ENCODE data around the gene FBXO27. TPM values are rescaled to one million over a fixed set of nuclear protein-coding genes. Genes with fewer than 3 reads are reported as not detected.

FBXO27 gene
- total RNA-seq, 1 donor from 2014 or later, result 20.9 TPM

DNA sequence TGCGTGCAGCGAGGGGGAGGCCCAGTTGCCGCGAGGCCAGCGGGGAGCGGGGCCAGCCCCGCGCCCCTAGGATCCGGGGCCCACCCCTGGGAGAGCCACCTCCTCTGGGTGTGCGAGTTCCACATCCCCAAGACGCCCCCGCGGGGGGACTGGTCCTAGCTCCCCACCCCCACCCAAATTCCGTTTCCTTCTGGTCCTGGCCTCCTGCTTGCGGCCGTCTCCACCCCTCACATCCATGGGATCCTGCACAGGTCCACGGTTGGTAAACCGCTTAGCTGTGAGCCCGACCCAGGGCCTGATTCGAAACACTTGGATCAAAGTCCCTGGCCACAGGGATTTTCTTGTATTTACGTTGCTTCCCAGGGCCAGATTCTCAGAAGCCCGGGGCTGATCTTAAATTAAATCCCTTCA, 56.5 kb downstream of the FBXO27 start:
- peaks cover 61% of the 10 kb centered on the region for H3K27me3 ChIP-seq (ENCODE audit: low read depth)
- no peaks in the 10 kb centered on the region for H3K36me3 ChIP-seq
- H3K4me3 ChIP-seq, result peak overlapping the region; percentile 76
- intact Hi-C loops (cut with micrococcal nuclease), result no loop called here
- DNase-seq, result no peak
- peaks cover 30% of the 10 kb centered on the region for H3K4me1 ChIP-seq
- H3K9me3 ChIP-seq (replicated peaks), result peaks cover 9% of the 10 kb centered on the region
- TF ChIP-seq, protein P1, sequence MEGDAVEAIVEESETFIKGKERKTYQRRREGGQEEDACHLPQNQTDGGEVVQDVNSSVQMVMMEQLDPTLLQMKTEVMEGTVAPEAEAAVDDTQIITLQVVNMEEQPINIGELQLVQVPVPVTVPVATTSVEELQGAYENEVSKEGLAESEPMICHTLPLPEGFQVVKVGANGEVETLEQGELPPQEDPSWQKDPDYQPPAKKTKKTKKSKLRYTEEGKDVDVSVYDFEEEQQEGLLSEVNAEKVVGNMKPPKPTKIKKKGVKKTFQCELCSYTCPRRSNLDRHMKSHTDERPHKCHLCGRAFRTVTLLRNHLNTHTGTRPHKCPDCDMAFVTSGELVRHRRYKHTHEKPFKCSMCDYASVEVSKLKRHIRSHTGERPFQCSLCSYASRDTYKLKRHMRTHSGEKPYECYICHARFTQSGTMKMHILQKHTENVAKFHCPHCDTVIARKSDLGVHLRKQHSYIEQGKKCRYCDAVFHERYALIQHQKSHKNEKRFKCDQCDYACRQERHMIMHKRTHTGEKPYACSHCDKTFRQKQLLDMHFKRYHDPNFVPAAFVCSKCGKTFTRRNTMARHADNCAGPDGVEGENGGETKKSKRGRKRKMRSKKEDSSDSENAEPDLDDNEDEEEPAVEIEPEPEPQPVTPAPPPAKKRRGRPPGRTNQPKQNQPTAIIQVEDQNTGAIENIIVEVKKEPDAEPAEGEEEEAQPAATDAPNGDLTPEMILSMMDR (IDR thresholded peaks at IDR 0.05; ENCODE audit: borderline replicate concordance), result no peak
- H3K27ac ChIP-seq (replicated peaks), result peak overlapping the region; percentile 86

GRCh38 chr19:38975214-38975860, 57.0 kb downstream of the FBXO27 start, which contains the start of gene FBXO17:
TSS of gene FBXO17 (minus strand) at chr19:38975742. CDS start at chr19:38950319, 25,423 bp downstream.
- peaks cover 4% of the 10 kb centered on the region for H3K9me3 ChIP-seq (replicated peaks)
- H3K36me3 ChIP-seq, result no peaks in the 10 kb centered on the region
- H3K4me1 ChIP-seq, result peaks cover 30% of the 10 kb centered on the region
- TF ChIP-seq, protein P1 (IDR thresholded peaks at IDR 0.05; ENCODE audit: borderline replicate concordance), result no peak
- peak within 1 kb of the TSS; percentile 76 for H3K4me3 ChIP-seq
- peaks cover 57% of the 10 kb centered on the region for H3K27me3 ChIP-seq (ENCODE audit: low read depth)
- intact Hi-C loops (cut with micrococcal nuclease), result no loop called here
- H3K27ac ChIP-seq (replicated peaks), result peak within 1 kb of the TSS; percentile 86
- peak; percentile 52 for DNase-seq

DNA sequence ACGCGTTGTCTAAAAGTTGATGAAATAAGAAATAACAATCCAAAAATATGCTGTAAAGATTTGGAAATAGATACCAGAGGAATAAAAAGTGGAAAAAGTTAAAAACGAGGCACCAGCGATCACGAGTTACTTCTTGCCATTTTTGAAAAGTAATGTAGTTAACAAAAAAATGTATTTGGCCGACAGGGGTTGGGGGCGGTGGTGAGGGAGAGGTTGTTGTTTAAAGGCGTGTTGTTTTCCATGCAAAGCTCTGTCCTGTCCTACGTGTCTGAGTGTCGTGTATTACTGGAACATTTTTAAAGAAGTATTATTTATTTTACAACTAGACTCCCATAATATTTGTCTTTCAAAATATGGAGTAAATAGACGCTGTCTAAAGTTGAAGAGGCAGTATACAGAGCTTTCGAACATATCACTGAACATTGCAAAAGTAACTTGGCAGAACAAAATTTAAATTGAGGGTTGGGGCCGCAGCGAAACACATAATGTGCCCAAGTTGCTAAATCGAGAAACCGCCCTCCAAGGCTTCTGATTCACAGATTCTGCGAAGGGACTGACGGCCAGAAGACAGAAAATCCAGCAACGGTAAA, 57.6 kb downstream of the FBXO27 start:
- H3K4me1 ChIP-seq, result peaks cover 30% of the 10 kb centered on the region
- H3K4me3 ChIP-seq, result peak overlapping the region; percentile 76
- no peak for DNase-seq
- peak overlapping the region; percentile 86 for H3K27ac ChIP-seq (replicated peaks)
- intact Hi-C loops (cut with micrococcal nuclease), result no loop called here
- H3K9me3 ChIP-seq (replicated peaks), result no peaks in the 10 kb centered on the region
- TF ChIP-seq, protein P1 (IDR thresholded peaks at IDR 0.05; ENCODE audit: borderline replicate concordance), result no peak
- no peaks in the 10 kb centered on the region for H3K36me3 ChIP-seq
- peaks cover 54% of the 10 kb centered on the region for H3K27me3 ChIP-seq (ENCODE audit: low read depth)

Other genes with a start within 250 kb of the FBXO27 start
- not detected for gene LGALS7B, start 243.3 kb downstream of the FBXO27 start, total RNA-seq
- 0.82 TPM for gene LGALS4, start 219.6 kb downstream of the FBXO27 start, total RNA-seq
- 947 TPM for gene ECH1, start 200.8 kb downstream of the FBXO27 start, total RNA-seq
- 140 TPM for gene HNRNPL, start 182.6 kb downstream of the FBXO27 start, total RNA-seq
- gene RINL, start 154.3 kb downstream of the FBXO27 start, total RNA-seq, result 3.7 TPM
- 99.0 TPM for gene SIRT2, start 132.9 kb downstream of the FBXO27 start, total RNA-seq
- gene NFKBIB, start 132.6 kb downstream of the FBXO27 start, total RNA-seq, result 18.4 TPM
- gene CCER2, start 120.4 kb downstream of the FBXO27 start, total RNA-seq, result not detected
- gene SARS2, start 101.8 kb downstream of the FBXO27 start, total RNA-seq, result 13.6 TPM
- gene MRPS12, start 101.6 kb downstream of the FBXO27 start, total RNA-seq, result 67.6 TPM
- gene FBXO17, start 56.8 kb downstream of the FBXO27 start, total RNA-seq, result 3.0 TPM
- not detected for gene ACP7, start 51.8 kb upstream of the FBXO27 start, total RNA-seq
- gene PAK4, start 93.2 kb upstream of the FBXO27 start, total RNA-seq, result 17.0 TPM
- gene NCCRP1, start 164.4 kb upstream of the FBXO27 start, total RNA-seq, result not detected
- gene SYCN, start 171.7 kb upstream of the FBXO27 start, total RNA-seq, result not detected
- gene IFNL3, start 212.5 kb upstream of the FBXO27 start, total RNA-seq, result not detected
- not detected for gene IFNL4, start 216.3 kb upstream of the FBXO27 start, total RNA-seq
- not detected for gene IFNL2, start 235.8 kb upstream of the FBXO27 start, total RNA-seq